Tibial artery (tissue), 4 donors: ENCODE results near the gene RYR2.

Source experiments
- DNase-seq, 2 donors: peaks; one replicate each; pipeline ENCODE4 v3.0.0-alpha.2; 2019
- H3K27ac ChIP-seq, 2 donors: fragments of 200-600 bp; sonication (generic) in 1 of 2; 1 replicate in 1 of 2; 2 replicates in 1 of 2; pipeline ENCODE4 v1.5.1; 2018 to 2019; ENCODE audit warnings: mild to moderate bottlenecking in 1 of 2
- H3K27me3 ChIP-seq, 2 donors: fragments of 200-600 bp; sonication (generic) in 1 of 2; one replicate each; pipeline versions ENCODE4 v1.5.1 to v1.6.0; 2016 to 2019
- H3K36me3 ChIP-seq, 3 donors: fragments of 200-600 bp; sonication (generic) in 2 of 3; one replicate each; pipeline ENCODE4 v1.5.1; 2016 to 2019; ENCODE audit warnings: mild to moderate bottlenecking in 2 of 3
- H3K4me1 ChIP-seq, 4 donors: fragments of 200-600 bp; sonication (generic) in 2 of 4; 1 replicate in 3 of 4; 2 replicates in 1 of 4; pipeline ENCODE4 v1.5.1; 2016 to 2019
- H3K4me3 ChIP-seq, 2 donors: fragments of 200-600 bp; sonication (generic) in 1 of 2; 1 replicate in 1 of 2; 2 replicates in 1 of 2; pipeline ENCODE4 v1.5.1; 2018 to 2019; ENCODE audit warnings: mild to moderate bottlenecking in 2 of 2
- H3K9me3 ChIP-seq, 3 donors: fragments of 200-600 bp; sonication (generic) in 1 of 3; one replicate each; pipeline ENCODE4 v1.5.1; 2016 to 2019
- CTCF ChIP-seq, 2 experiments: fragments of 200-600 bp in 1 of 2; fragments of 450-650 bp in 1 of 2; IDR thresholded peaks; one replicate each; pipeline ENCODE4 v1.5.1; 2017 to 2019; ENCODE audit warnings: antibody characterized with exemption in 2 of 2, mild to moderate bottlenecking in 1 of 2, moderate library complexity in 1 of 2
- intact Hi-C: fragments of 100-400 bp; cut with DNase I; formaldehyde crosslinking; loops from one replicate; pipeline ENCODE4 v1.15.0; 2023; ENCODE audit warnings: low total_unique reads

The RYR2 gene

GRCh38 chr1:237138551-237138950 is 96.6 kb downstream of the RYR2 start:
- Histone ChIP-seq H3K4me1 (peaks cover 0 to 35% (median 10%) of the 10 kb centered on the region in 4 donors), H3K9me3 (no peaks in the 10 kb centered on the region), H3K27ac (peak overlapping the region in 1 of 2 donors; percentile 4), H3K27me3 (no peaks in the 10 kb centered on the region), H3K36me3 (no peaks in the 10 kb centered on the region), H3K4me3 (no peak overlapping the region)
- no peak for TF ChIP-seq CTCF (IDR thresholded peaks at IDR 0.05)
- DNase-seq, result no peak
- intact Hi-C loops, result no loop called here

- Histone ChIP-seq H3K27me3 (no peaks in the 10 kb centered on the region), H3K27ac (no peak overlapping the region), H3K36me3 (no peaks in the 10 kb centered on the region), H3K4me1 (peaks cover 0 to 46% (median 12%) of the 10 kb centered on the region in 4 donors), H3K9me3 (no peaks in the 10 kb centered on the region), H3K4me3 (no peak overlapping the region)
- DNase-seq, result no peak
- no peak for TF ChIP-seq CTCF (IDR thresholded peaks at IDR 0.05)
- intact Hi-C loops, result no loop called here
Observed at GRCh38 chr1:237139732-237140131, 97.7 kb downstream of the RYR2 start.

GRCh38 chr1:237140986-237141385 is 99.0 kb downstream of the RYR2 start:
- H3K27me3 ChIP-seq, result no peaks in the 10 kb centered on the region
- H3K4me3 ChIP-seq, result no peak overlapping the region
- peaks cover 0 to 59% (median 12%) of the 10 kb centered on the region in 4 donors for H3K4me1 ChIP-seq
- intact Hi-C loops, result no loop called here
- H3K27ac ChIP-seq, result peak overlapping the region; percentile 67 to 71
- no peaks in the 10 kb centered on the region for H3K9me3 ChIP-seq
- no peak for DNase-seq
- H3K36me3 ChIP-seq, result no peaks in the 10 kb centered on the region
- no peak for TF ChIP-seq CTCF (IDR thresholded peaks at IDR 0.05)

GRCh38 chr1:237141502-237141901 is 99.5 kb downstream of the RYR2 start:
- no peaks in the 10 kb centered on the region for H3K36me3 ChIP-seq
- intact Hi-C loops, result no loop called here
- H3K27me3 ChIP-seq, result no peaks in the 10 kb centered on the region
- TF ChIP-seq CTCF (IDR thresholded peaks at IDR 0.05), result no peak
- no peak for DNase-seq
- peaks cover 0 to 64% (median 12%) of the 10 kb centered on the region in 4 donors for H3K4me1 ChIP-seq
- H3K9me3 ChIP-seq, result no peaks in the 10 kb centered on the region
- H3K4me3 ChIP-seq, result no peak overlapping the region
- H3K27ac ChIP-seq, result peak overlapping the region; percentile 67 to 71

GRCh38 chr1:237145379-237146135 is 103.6 kb downstream of the RYR2 start:
- no peak for DNase-seq
- Histone ChIP-seq H3K36me3 (no peaks in the 10 kb centered on the region), H3K27me3 (no peaks in the 10 kb centered on the region), H3K4me1 (peaks cover 0 to 80% (median 13%) of the 10 kb centered on the region in 4 donors), H3K9me3 (no peaks in the 10 kb centered on the region), H3K4me3 (peak overlapping the region in 1 of 2 donors; percentile 24), H3K27ac (peak overlapping the region; percentile 46 to 71)
- intact Hi-C loops, result no loop called here
- no peak for TF ChIP-seq CTCF (IDR thresholded peaks at IDR 0.05)
